Mesendoderm (in vitro differentiated cells): ENCODE results near the gene GPR68.

Source experiments
- DNase-seq: peaks from one replicate; pipeline ENCODE4 v3.0.0; 2013
- H2AK5ac ChIP-seq: 2 replicates; pipeline ENCODE4 v1.6.1; 2013; ENCODE audit warnings: low read length, inconsistent platforms
- H2BK120ac ChIP-seq: 2 replicates; pipeline ENCODE4 v1.6.1; 2013; ENCODE audit warnings: low read depth, mild to moderate bottlenecking, low read length, moderate library complexity, mixed read lengths
- H2BK15ac ChIP-seq: replicated peaks from 2 replicates; pipeline ENCODE4 v1.6.1; 2013; ENCODE audit warnings: low read depth, mild to moderate bottlenecking, moderate library complexity
- H2BK5ac ChIP-seq: 2 replicates; pipeline ENCODE4 v1.6.1; 2013; ENCODE audit warnings: low read length, inconsistent platforms
- H3K18ac ChIP-seq: 2 replicates; pipeline ENCODE4 v1.6.1; 2013; ENCODE audit warnings: mild to moderate bottlenecking, low read length, mixed read lengths
- H3K23ac ChIP-seq: one replicate; pipeline ENCODE4 v1.6.1; 2013; ENCODE audit warnings: low read length
- H3K27ac ChIP-seq: 2 replicates; pipeline ENCODE4 v1.5.1; 2013; ENCODE audit warnings: low read depth, mild to moderate bottlenecking, inconsistent platforms, low read length, moderate library complexity
- H3K27me3 ChIP-seq: 2 replicates; pipeline ENCODE4 v1.6.1; 2013; ENCODE audit warnings: low read length, control low read depth, mild to moderate bottlenecking, inconsistent platforms; ENCODE audit not compliant: insufficient read depth, poor library complexity
- H3K36me3 ChIP-seq: 2 replicates; pipeline ENCODE4 v1.6.1; 2013; ENCODE audit warnings: low read length, inconsistent platforms; ENCODE audit not compliant: control insufficient read depth, insufficient read depth
- H3K4ac ChIP-seq: one replicate; pipeline ENCODE4 v1.6.1; 2013; ENCODE audit warnings: low read depth, mild to moderate bottlenecking, low read length, moderate library complexity
- H3K4me1 ChIP-seq: 2 replicates; pipeline ENCODE4 v1.6.1; 2013; ENCODE audit warnings: low read depth, low read length, inconsistent platforms; ENCODE audit not compliant: control insufficient read depth
- H3K4me2 ChIP-seq: 2 replicates; pipeline ENCODE4 v1.6.1; 2013; ENCODE audit warnings: low read length
- H3K4me3 ChIP-seq: 2 replicates; pipeline ENCODE4 v1.5.1; 2013; ENCODE audit warnings: mild to moderate bottlenecking, low read length
- H3K56ac ChIP-seq: one replicate; pipeline ENCODE4 v1.6.1; 2013; ENCODE audit warnings: low read length
- H3K79me1 ChIP-seq: 2 replicates; pipeline ENCODE4 v1.6.1; 2013; ENCODE audit warnings: low read length, inconsistent platforms
- H3K79me2 ChIP-seq: 2 replicates; pipeline ENCODE4 v1.6.1; 2013; ENCODE audit warnings: mild to moderate bottlenecking, low read length; ENCODE audit not compliant: control insufficient read depth, insufficient read depth
- H3K9ac ChIP-seq: 2 replicates; pipeline ENCODE4 v1.6.1; 2013; ENCODE audit warnings: low read length, inconsistent platforms
- H4K5ac ChIP-seq: one replicate; pipeline ENCODE4 v1.6.1; 2013; ENCODE audit warnings: low read length
- H4K8ac ChIP-seq: one replicate; pipeline ENCODE4 v1.6.1; 2013; ENCODE audit warnings: low read depth, mild to moderate bottlenecking, control low read depth, low read length, moderate library complexity
- WGBS: extraction: QIAGEN DNeasy Blood & Tissue Kit; methylation state at CpG from one replicate; pipeline ENCODE4 v1.1.7; 2013; ENCODE audit warnings: low lambda C conversion rate, missing lambda C conversion rate; ENCODE audit not compliant: insufficient coverage; ENCODE audit errors: extremely low coverage; 5-methylcytosine and 5-hydroxymethylcytosine counted together

GPR68 gene

GRCh38 chr14:91278383-91278715 is 33.8 kb upstream of the GPR68 start:
- Histone ChIP-seq H3K79me2 (no peaks in the 10 kb centered on the region), H4K8ac (no peak overlapping the region), H2BK120ac (no peak overlapping the region), H3K4me3 (no peak overlapping the region), H3K36me3 (peaks cover 1% of the 10 kb centered on the region), H3K56ac (no peak overlapping the region), H3K18ac (no peak overlapping the region), H3K27ac (no peak overlapping the region), H3K23ac (no peak overlapping the region), H2BK15ac (no peak overlapping the region), H3K79me1 (no peaks in the 10 kb centered on the region), H3K4ac (no peak overlapping the region), H4K5ac (no peak overlapping the region), H3K4me2 (no peak overlapping the region), H3K27me3 (no peaks in the 10 kb centered on the region), H2BK5ac (no peak overlapping the region), H3K4me1 (no peaks in the 10 kb centered on the region), H2AK5ac (no peak overlapping the region), H3K9ac (no peak overlapping the region)
- WGBS, result no CpG with 5 or more reads among the region's 5 CpGs
- no peak for DNase-seq

GRCh38 chr14:91277546-91278382 is 33.3 kb upstream of the GPR68 start:
- WGBS, result no CpG with 5 or more reads among the region's 30 CpGs
- H3K79me1 ChIP-seq, result no peaks in the 10 kb centered on the region
- no peak overlapping the region for H2AK5ac ChIP-seq
- no peak overlapping the region for H2BK15ac ChIP-seq
- H3K4me1 ChIP-seq, result no peaks in the 10 kb centered on the region
- no peak overlapping the region for H4K5ac ChIP-seq
- H3K23ac ChIP-seq, result no peak overlapping the region
- no peak overlapping the region for H3K4me2 ChIP-seq
- no peak overlapping the region for H3K27ac ChIP-seq
- H3K79me2 ChIP-seq, result no peaks in the 10 kb centered on the region
- H2BK5ac ChIP-seq, result no peak overlapping the region
- no peak overlapping the region for H3K18ac ChIP-seq
- H3K9ac ChIP-seq, result no peak overlapping the region
- no peak for DNase-seq
- H3K56ac ChIP-seq, result no peak overlapping the region
- H3K4ac ChIP-seq, result no peak overlapping the region
- H3K36me3 ChIP-seq, result peaks cover 1% of the 10 kb centered on the region
- H2BK120ac ChIP-seq, result no peak overlapping the region
- no peaks in the 10 kb centered on the region for H3K27me3 ChIP-seq
- H4K8ac ChIP-seq, result no peak overlapping the region
- no peak overlapping the region for H3K4me3 ChIP-seq

- Histone ChIP-seq H3K4me1 (no peaks in the 10 kb centered on the region), H3K4me2 (no peak overlapping the region), H3K79me1 (no peaks in the 10 kb centered on the region), H2BK15ac (no peak overlapping the region), H2BK5ac (no peak overlapping the region), H3K27me3 (no peaks in the 10 kb centered on the region), H3K4me3 (no peak overlapping the region), H3K27ac (no peak overlapping the region), H4K5ac (no peak overlapping the region), H3K56ac (no peak overlapping the region), H3K23ac (no peak overlapping the region), H3K36me3 (peaks cover 1% of the 10 kb centered on the region), H2AK5ac (no peak overlapping the region), H3K4ac (no peak overlapping the region), H3K79me2 (no peaks in the 10 kb centered on the region), H3K9ac (no peak overlapping the region), H4K8ac (no peak overlapping the region), H3K18ac (no peak overlapping the region), H2BK120ac (no peak overlapping the region)
- no peak for DNase-seq
- WGBS, result no CpG with 5 or more reads among the region's 9 CpGs
Observed at GRCh38 chr14:91274796-91275195, 30.3 kb upstream of the GPR68 start.

- Histone ChIP-seq H3K56ac (no peak overlapping the region), H3K4me1 (no peaks in the 10 kb centered on the region), H2BK5ac (no peak overlapping the region), H4K8ac (no peak overlapping the region), H3K9ac (no peak overlapping the region), H3K23ac (no peak overlapping the region), H3K4me2 (no peak overlapping the region), H2BK15ac (no peak overlapping the region), H3K18ac (no peak overlapping the region), H3K79me1 (no peaks in the 10 kb centered on the region), H3K27ac (no peak overlapping the region), H3K79me2 (no peaks in the 10 kb centered on the region), H3K36me3 (no peaks in the 10 kb centered on the region), H3K4me3 (no peak overlapping the region), H3K27me3 (no peaks in the 10 kb centered on the region), H3K4ac (no peak overlapping the region), H2AK5ac (no peak overlapping the region), H2BK120ac (no peak overlapping the region), H4K5ac (no peak overlapping the region)
- WGBS, result no CpG with 5 or more reads among the region's 13 CpGs
- DNase-seq, result no peak
Observed at GRCh38 chr14:91273885-91274273, 29.4 kb upstream of the GPR68 start.

GRCh38 chr14:91273273-91273884 is 28.9 kb upstream of the GPR68 start:
- Histone ChIP-seq H3K4me2 (no peak overlapping the region), H3K79me2 (no peaks in the 10 kb centered on the region), H2BK120ac (no peak overlapping the region), H3K36me3 (no peaks in the 10 kb centered on the region), H4K8ac (no peak overlapping the region), H2BK5ac (no peak overlapping the region), H3K4me1 (no peaks in the 10 kb centered on the region), H3K4ac (no peak overlapping the region), H3K56ac (no peak overlapping the region), H4K5ac (no peak overlapping the region), H3K9ac (no peak overlapping the region), H3K79me1 (no peaks in the 10 kb centered on the region), H3K27ac (no peak overlapping the region), H2AK5ac (no peak overlapping the region), H3K4me3 (no peak overlapping the region), H3K23ac (no peak overlapping the region), H2BK15ac (no peak overlapping the region), H3K18ac (no peak overlapping the region), H3K27me3 (no peaks in the 10 kb centered on the region)
- WGBS, result no CpG with 5 or more reads among the region's 27 CpGs
- DNase-seq, result no peak
